AG10803 (cell line): ENCODE data around the gene EMX1.
A peak's percentile ranks its signal among the peaks of the same experiment; 100 is the strongest.

ENCODE experiments used
- DNase-seq: peaks from one replicate; pipeline ENCODE4 v3.0.0; 2010; ENCODE audit warnings: low read depth
- H3K4me3 ChIP-seq: 2 replicates; pipeline ENCODE4 v1.5.1; 2011; ENCODE audit warnings: mild to moderate bottlenecking, low read length, control low read depth
- CTCF ChIP-seq: conservative IDR thresholded peaks from 2 replicates; pipeline ENCODE4 v1.5.1; 2011; ENCODE audit warnings: mild to moderate bottlenecking, low read length, control low read depth, inconsistent platforms

Gene EMX1

GRCh38 chr2:72933207-72933606 lies 15.9 kb downstream of the EMX1 start:
- no peak overlapping the region for H3K4me3 ChIP-seq
- no peak for DNase-seq
- no peak for TF ChIP-seq CTCF

- DNase-seq, result no peak
- TF ChIP-seq CTCF, result no peak
- no peak overlapping the region for H3K4me3 ChIP-seq
Observed at GRCh38 chr2:72933646-72934151, 16.4 kb downstream of the EMX1 start.

GRCh38 chr2:72934683-72935610 lies 17.6 kb downstream of the EMX1 start:
- no peak for DNase-seq
- no peak overlapping the region for H3K4me3 ChIP-seq
- TF ChIP-seq CTCF, result peak; percentile 7; the same call in 1 of the 2 replicates

- TF ChIP-seq CTCF, result no peak
Observed at GRCh38 chr2:72935611-72935957, 18.3 kb downstream of the EMX1 start.

GRCh38 chr2:72936660-72937355 lies 19.5 kb downstream of the EMX1 start:
- no peak for TF ChIP-seq CTCF
- H3K4me3 ChIP-seq, result no peak overlapping the region
- no peak for DNase-seq

More at GRCh38 chr2:72935611-72935957, 18.3 kb downstream of the EMX1 start:
- no peak overlapping the region for H3K4me3 ChIP-seq
- no peak for DNase-seq

GRCh38 chr2:72937356-72937669 lies 20.0 kb downstream of the EMX1 start:
- no peak overlapping the region for H3K4me3 ChIP-seq
- DNase-seq, result peak; percentile 39
- no peak for TF ChIP-seq CTCF
